ENCODE results near the gene WASHC4.

The WASHC4 gene

DNA sequence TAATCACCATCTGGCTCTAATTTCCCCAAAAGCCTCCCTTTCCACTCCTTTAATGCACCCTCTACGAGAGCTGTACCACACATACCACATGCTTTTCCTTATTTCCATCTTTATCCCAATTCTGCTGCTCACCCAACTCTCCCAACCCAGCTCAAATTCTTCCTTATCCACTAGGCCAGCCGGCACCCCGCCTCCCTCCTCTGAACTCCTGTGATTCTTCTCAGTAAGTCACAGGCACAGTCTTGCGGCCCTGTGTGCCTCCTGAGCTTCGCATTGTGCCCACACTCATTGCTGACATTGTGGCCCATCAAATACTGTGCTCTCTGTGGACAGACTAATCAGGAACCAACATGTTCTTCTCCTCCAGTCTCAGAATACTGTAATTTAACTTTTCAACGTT, 83.0 kb downstream of the WASHC4 start:
- no peak overlapping the region for H3K27ac ChIP-seq
- TF ChIP-seq, protein P1, sequence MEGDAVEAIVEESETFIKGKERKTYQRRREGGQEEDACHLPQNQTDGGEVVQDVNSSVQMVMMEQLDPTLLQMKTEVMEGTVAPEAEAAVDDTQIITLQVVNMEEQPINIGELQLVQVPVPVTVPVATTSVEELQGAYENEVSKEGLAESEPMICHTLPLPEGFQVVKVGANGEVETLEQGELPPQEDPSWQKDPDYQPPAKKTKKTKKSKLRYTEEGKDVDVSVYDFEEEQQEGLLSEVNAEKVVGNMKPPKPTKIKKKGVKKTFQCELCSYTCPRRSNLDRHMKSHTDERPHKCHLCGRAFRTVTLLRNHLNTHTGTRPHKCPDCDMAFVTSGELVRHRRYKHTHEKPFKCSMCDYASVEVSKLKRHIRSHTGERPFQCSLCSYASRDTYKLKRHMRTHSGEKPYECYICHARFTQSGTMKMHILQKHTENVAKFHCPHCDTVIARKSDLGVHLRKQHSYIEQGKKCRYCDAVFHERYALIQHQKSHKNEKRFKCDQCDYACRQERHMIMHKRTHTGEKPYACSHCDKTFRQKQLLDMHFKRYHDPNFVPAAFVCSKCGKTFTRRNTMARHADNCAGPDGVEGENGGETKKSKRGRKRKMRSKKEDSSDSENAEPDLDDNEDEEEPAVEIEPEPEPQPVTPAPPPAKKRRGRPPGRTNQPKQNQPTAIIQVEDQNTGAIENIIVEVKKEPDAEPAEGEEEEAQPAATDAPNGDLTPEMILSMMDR (conservative IDR thresholded peaks at IDR 0.05) = no peak

DNA sequence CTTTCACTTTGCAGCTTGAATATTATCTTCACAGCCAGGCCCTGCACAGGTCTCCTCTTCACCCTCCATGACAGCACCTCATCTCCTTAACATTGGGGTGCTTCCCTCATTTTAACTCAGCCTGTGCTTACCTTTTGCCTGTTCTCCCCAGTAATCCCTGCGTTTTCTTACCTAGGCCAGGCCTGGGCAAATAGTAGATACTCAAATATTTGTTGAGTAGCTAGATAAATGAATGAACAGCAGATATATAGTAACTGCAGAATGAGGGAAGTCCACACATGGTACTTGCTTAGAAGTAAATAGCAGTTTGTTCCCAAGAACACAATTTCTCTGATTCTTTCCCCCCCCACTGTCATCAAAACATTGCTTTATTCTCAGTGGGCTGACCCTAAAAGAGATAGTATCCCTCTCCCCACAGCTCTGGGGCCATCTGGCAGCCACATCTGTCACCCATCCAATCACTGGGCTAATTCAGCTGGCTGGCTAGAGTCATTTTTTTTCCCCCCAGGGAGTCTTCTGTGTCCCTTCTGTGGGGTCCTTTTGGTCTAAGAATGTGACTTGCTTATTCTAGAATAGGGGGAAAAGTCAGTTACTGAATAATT, 85.2 kb downstream of the WASHC4 start:
- TF ChIP-seq, protein P1 (conservative IDR thresholded peaks at IDR 0.05) = no peak
- no peak overlapping the region for H3K27ac ChIP-seq

DNA sequence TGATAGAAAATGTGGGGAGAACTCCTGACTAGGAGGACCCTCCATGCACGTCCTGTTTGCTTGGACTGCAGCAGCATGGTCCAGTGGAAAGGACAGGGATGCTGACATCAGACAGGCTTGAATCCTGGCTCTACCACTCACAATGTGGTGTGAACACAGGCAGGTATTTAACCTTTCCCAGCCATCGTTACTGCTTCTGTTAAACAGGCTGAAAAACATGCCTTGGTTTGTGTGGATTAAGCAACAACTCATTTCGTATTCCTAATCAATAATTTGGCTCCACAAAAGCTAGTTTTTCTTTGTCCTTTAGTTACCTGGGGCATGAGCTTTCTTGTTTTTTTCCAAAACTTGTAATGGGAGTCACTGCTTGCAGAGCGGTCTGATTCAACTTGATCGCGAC, 87.4 kb downstream of the WASHC4 start:
- TF ChIP-seq, protein P1 (conservative IDR thresholded peaks at IDR 0.05) = no peak
- no peak overlapping the region for H3K27ac ChIP-seq

DNA sequence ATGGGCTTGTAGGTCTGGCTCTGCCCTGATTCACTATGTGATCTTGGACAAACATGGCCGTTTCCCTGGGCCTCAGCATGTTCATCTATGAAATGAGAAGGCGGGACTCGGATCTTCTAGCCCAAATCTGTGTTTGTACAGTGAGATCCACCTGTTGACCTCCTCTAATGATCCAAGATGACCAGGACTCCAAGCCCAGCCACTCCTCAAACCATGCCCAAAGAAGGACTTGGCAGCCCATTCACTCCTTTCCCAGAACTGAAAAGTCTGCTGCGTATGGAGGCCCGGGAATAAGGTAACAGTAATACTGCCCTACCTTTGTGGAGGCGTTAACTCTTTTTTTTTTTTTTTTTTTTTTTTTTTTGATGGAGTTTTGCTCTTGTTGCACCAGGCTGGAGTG, 88.6 kb downstream of the WASHC4 start:
- H3K27ac ChIP-seq = no peak overlapping the region
- TF ChIP-seq, protein P1 (conservative IDR thresholded peaks at IDR 0.05) = no peak

DNA sequence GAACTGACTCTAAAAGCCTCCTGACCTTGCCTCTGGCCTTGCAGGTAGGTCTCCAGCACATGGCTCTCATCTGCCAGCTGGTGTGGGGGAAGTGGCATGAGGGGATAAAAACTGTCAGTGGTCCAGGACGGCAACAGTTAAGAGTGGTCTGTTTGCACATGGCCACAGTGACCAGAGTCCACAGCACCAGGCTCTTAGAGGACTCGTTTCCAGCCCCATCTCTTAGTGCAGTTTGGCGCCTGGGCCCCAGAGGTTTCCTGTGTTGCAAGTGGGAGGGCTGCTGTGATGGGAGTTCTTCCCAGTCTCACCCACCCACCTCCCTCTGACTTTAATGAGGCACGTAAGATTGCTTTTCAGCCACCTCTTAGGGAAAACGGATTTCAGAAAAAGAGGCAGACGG, 91.4 kb downstream of the WASHC4 start:
- H3K27ac ChIP-seq = no peak overlapping the region
- TF ChIP-seq, protein P1 (conservative IDR thresholded peaks at IDR 0.05) = no peak

DNA sequence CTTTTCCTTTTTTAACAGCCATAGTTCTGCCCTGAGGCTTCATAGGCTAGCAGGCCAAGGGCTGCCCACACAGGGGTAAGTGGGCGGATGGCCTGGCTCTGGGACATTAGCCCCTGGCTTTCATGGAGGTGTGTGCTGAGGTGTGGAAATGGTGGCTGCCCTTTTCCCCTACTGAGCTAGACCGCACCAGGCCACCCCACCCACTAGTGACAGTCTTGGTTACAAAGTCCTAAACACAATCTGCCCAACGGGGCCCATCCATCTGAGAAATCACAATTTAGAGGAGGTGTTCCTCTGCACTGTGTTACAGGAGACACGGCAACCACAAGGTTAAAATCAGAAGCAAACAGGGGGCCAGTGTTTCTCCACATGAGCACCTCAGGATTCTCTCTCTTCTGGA, 92.9 kb downstream of the WASHC4 start:
- H3K27ac ChIP-seq = no peak overlapping the region
- TF ChIP-seq, protein P1 (conservative IDR thresholded peaks at IDR 0.05) = no peak

DNA sequence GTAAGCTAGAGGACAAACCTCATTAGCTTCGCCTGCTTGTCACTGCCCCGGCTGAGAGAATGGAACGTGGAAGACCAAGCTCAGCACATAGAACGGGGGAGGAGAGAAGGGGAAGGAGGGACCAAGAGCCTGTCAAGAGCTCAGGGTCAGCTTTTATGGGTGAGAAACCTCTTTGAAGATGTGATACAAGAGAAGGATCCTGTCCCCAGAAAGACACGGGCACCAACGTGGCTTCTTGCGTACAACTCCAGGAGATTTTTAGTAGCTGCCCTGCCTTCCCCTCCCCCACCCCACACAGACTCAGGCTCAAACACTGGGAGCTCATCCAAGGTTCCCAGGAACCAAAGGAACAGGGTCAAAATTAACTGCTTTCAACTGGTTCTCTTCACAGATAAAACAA, 93.8 kb downstream of the WASHC4 start:
- no peak overlapping the region; the same call in 1 of the 2 replicates for H3K27ac ChIP-seq
- TF ChIP-seq, protein P1 (conservative IDR thresholded peaks at IDR 0.05) = no peak

Data from VCaP (cell line).